Astrocyte (in vitro differentiated cells and primary cell): Measurements from ENCODE around the gene RPL35.

Source experiments
- EZH2 ChIP-seq: IDR thresholded peaks from 2 replicates; pipeline ENCODE4 v1.6.1; 2012; ENCODE audit warnings: mild to moderate bottlenecking, low read length, inconsistent platforms; ENCODE audit not compliant: insufficient read depth
- TF ChIP-seq, protein P1 (sequence below): IDR thresholded peaks from 2 replicates; pipeline ENCODE4 v1.5.1; 2011; ENCODE audit warnings: low read depth, mild to moderate bottlenecking, inconsistent platforms, low read length, moderate library complexity; ENCODE audit not compliant: insufficient read depth

DNA sequence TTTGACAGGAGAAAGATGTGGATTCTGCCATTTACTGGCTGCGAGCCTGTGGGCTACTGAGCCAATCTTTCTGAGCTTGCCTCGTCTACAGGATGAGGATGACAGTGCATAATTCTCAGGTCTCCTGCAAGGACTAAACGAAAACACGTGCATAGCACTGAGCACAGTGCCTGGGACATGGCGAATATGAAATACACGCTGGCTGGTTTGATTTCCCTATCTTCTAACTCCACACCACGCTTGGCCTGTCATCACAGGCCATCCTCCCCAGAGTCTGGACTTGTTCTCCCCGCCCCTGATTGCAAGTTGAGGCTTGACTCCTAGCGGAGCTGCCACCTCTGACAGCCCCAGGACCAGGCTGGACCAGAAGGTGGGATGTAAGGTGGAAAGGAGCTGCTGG, 38.1 kb upstream of the RPL35 start:
- TF ChIP-seq, protein P1, sequence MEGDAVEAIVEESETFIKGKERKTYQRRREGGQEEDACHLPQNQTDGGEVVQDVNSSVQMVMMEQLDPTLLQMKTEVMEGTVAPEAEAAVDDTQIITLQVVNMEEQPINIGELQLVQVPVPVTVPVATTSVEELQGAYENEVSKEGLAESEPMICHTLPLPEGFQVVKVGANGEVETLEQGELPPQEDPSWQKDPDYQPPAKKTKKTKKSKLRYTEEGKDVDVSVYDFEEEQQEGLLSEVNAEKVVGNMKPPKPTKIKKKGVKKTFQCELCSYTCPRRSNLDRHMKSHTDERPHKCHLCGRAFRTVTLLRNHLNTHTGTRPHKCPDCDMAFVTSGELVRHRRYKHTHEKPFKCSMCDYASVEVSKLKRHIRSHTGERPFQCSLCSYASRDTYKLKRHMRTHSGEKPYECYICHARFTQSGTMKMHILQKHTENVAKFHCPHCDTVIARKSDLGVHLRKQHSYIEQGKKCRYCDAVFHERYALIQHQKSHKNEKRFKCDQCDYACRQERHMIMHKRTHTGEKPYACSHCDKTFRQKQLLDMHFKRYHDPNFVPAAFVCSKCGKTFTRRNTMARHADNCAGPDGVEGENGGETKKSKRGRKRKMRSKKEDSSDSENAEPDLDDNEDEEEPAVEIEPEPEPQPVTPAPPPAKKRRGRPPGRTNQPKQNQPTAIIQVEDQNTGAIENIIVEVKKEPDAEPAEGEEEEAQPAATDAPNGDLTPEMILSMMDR, result no peak
- no peak for TF ChIP-seq EZH2
